MM.1S (cell line): ENCODE results near the gene PKP4.
"Not testable (repeated sequence)": the region's sequence is repeated elsewhere in the genome, so short reads cannot be mapped to it uniquely, and the experiment has no call there.

Source experiments
- DNase-seq: peaks from one replicate; pipeline ENCODE4 v3.0.0-alpha.2; 2015
- H2AFZ ChIP-seq: fragments of 300-600 bp; sonication (generic); 2 replicates; pipeline ENCODE4 v1.6.0; 2016; ENCODE audit warnings: antibody characterized with exemption, low read length
- H3F3A ChIP-seq: fragments of 300-600 bp; sonication (generic); 2 replicates; pipeline ENCODE4 v1.6.1; 2016; ENCODE audit warnings: mild to moderate bottlenecking, antibody characterized with exemption, low read length, moderate library complexity, mixed read lengths; ENCODE audit not compliant: insufficient read depth
- H3K27ac ChIP-seq: fragments of 300-600 bp; sonication (generic); 2 replicates; pipeline ENCODE4 v1.5.1; 2016; ENCODE audit warnings: mild to moderate bottlenecking, low read length
- H3K27me3 ChIP-seq: fragments of 300-600 bp; sonication (generic); replicated peaks from 2 replicates; pipeline ENCODE4 v1.6.0; 2016; ENCODE audit warnings: low read length; ENCODE audit not compliant: insufficient read depth
- H3K36me3 ChIP-seq: fragments of 300-600 bp; sonication (generic); replicated peaks from 2 replicates; pipeline ENCODE4 v1.6.1; 2016; ENCODE audit warnings: mild to moderate bottlenecking, low read length, mixed read lengths; ENCODE audit not compliant: insufficient read depth
- H3K4me1 ChIP-seq: fragments of 300-600 bp; sonication (generic); 2 replicates; pipeline ENCODE4 v1.6.1; 2016; ENCODE audit warnings: low read length, mixed read lengths
- H3K4me2 ChIP-seq: fragments of 300-600 bp; sonication (generic); 2 replicates; pipeline ENCODE4 v1.6.0; 2016; ENCODE audit warnings: low read depth, low read length
- H3K4me3 ChIP-seq: fragments of 300-600 bp; sonication (generic); 2 replicates; pipeline ENCODE4 v1.5.1; 2016; ENCODE audit warnings: low read length, mixed read lengths
- H3K79me2 ChIP-seq: fragments of 300-600 bp; sonication (generic); 2 replicates; pipeline ENCODE4 v1.6.1; 2016; ENCODE audit warnings: mixed run types, low read length, mixed read lengths
- H3K9ac ChIP-seq: fragments of 300-600 bp; sonication (generic); 2 replicates; pipeline ENCODE4 v1.6.1; 2016; ENCODE audit warnings: low read length, mixed read lengths
- H3K9me2 ChIP-seq: fragments of 300-600 bp; sonication (generic); replicated peaks from 2 replicates; pipeline ENCODE4 v1.6.1; 2016; ENCODE audit warnings: mild to moderate bottlenecking, low read length, mixed read lengths; ENCODE audit not compliant: insufficient read depth
- H3K9me3 ChIP-seq: fragments of 300-600 bp; sonication (generic); replicated peaks from 2 replicates; pipeline ENCODE4 v1.6.1; 2016; ENCODE audit warnings: mild to moderate bottlenecking, low read length, mixed read lengths; ENCODE audit not compliant: insufficient read depth
- H4K20me1 ChIP-seq: fragments of 300-600 bp; sonication (generic); 2 replicates; pipeline ENCODE4 v1.6.1; 2016; ENCODE audit warnings: mild to moderate bottlenecking, low read length, moderate library complexity, mixed read lengths; ENCODE audit not compliant: insufficient read depth
- CTCF ChIP-seq: fragments of 300-600 bp; sonication (generic); IDR thresholded peaks from 2 replicates; pipeline ENCODE4 v1.5.1; 2016; ENCODE audit warnings: antibody characterized with exemption, low read length, mixed read lengths
- EZH2 ChIP-seq: fragments of 300-600 bp; sonication (generic); optimal IDR thresholded peaks from 2 replicates; pipeline ENCODE3; 2017; ENCODE audit warnings: low read depth, mild to moderate bottlenecking, antibody characterized with exemption, low read length, mixed read lengths
- EZH2phosphoT487 ChIP-seq: fragments of 300-600 bp; sonication (generic); IDR thresholded peaks from 2 replicates; pipeline ENCODE4 v1.6.1; 2018; ENCODE audit warnings: antibody characterized with exemption, low read length

PKP4 gene

GRCh38 chr2:158699323-158699722, 242.6 kb downstream of the PKP4 start:
- Histone ChIP-seq H3K27me3 (no peaks in the 10 kb centered on the region), H3K4me1 (no peaks in the 10 kb centered on the region)

GRCh38 chr2:158701101-158701500, 244.3 kb downstream of the PKP4 start:
- Histone ChIP-seq H3K4me3 (no peak overlapping the region), H3K4me2 (no peak overlapping the region), H3K9me2 (no peaks in the 10 kb centered on the region), H3F3A (no peaks in the 10 kb centered on the region), H3K9me3 (no peaks in the 10 kb centered on the region), H2AFZ (no peak overlapping the region), H3K79me2 (no peaks in the 10 kb centered on the region), H3K4me1 (no peaks in the 10 kb centered on the region), H3K36me3 (no peaks in the 10 kb centered on the region), H3K9ac (no peak overlapping the region), H4K20me1 (no peaks in the 10 kb centered on the region), H3K27me3 (no peaks in the 10 kb centered on the region), H3K27ac (no peak overlapping the region)
- no peak for TF ChIP-seq EZH2
- no peak for TF ChIP-seq CTCF
- no peak for TF ChIP-seq EZH2phosphoT487
- DNase-seq = no peak

More at GRCh38 chr2:158699323-158699722, 242.6 kb downstream of the PKP4 start:
- H3K79me2 ChIP-seq = no peaks in the 10 kb centered on the region
- no peak overlapping the region for H3K4me2 ChIP-seq
- no peak for DNase-seq
- H3K9ac ChIP-seq = no peak overlapping the region
- no peaks in the 10 kb centered on the region for H3K36me3 ChIP-seq
- no peaks in the 10 kb centered on the region for H4K20me1 ChIP-seq
- no peak overlapping the region for H3K4me3 ChIP-seq
- H3K9me3 ChIP-seq = no peaks in the 10 kb centered on the region
- H2AFZ ChIP-seq = no peak overlapping the region
- no peak overlapping the region for H3K27ac ChIP-seq
- no peaks in the 10 kb centered on the region for H3F3A ChIP-seq
- no peaks in the 10 kb centered on the region for H3K9me2 ChIP-seq
- TF ChIP-seq CTCF (no peak), EZH2 (no peak), EZH2phosphoT487 (no peak)

- no peaks in the 10 kb centered on the region for H3K9me2 ChIP-seq
- no peaks in the 10 kb centered on the region for H3F3A ChIP-seq
- no peak overlapping the region for H2AFZ ChIP-seq
- H3K36me3 ChIP-seq = no peaks in the 10 kb centered on the region
- no peaks in the 10 kb centered on the region for H3K27me3 ChIP-seq
- no peaks in the 10 kb centered on the region for H3K79me2 ChIP-seq
- no peak overlapping the region for H3K4me3 ChIP-seq
- TF ChIP-seq CTCF (no peak), EZH2phosphoT487 (no peak), EZH2 (no peak)
- no peak overlapping the region for H3K9ac ChIP-seq
- no peaks in the 10 kb centered on the region for H3K9me3 ChIP-seq
- no peaks in the 10 kb centered on the region for H3K4me1 ChIP-seq
- no peak overlapping the region for H3K4me2 ChIP-seq
- no peak overlapping the region for H3K27ac ChIP-seq
- no peak for DNase-seq
- no peaks in the 10 kb centered on the region for H4K20me1 ChIP-seq
Observed at GRCh38 chr2:158702740-158703139, 246.0 kb downstream of the PKP4 start.

GRCh38 chr2:158704724-158705465, 248.1 kb downstream of the PKP4 start:
- H3F3A ChIP-seq, H3K9ac ChIP-seq, H3K9me3 ChIP-seq, H3K79me2 ChIP-seq, H3K4me2 ChIP-seq, DNase-seq, H3K4me1 ChIP-seq, H3K4me3 ChIP-seq, H3K27ac ChIP-seq, H4K20me1 ChIP-seq, H3K9me2 ChIP-seq, H3K27me3 ChIP-seq, H3K36me3 ChIP-seq, H2AFZ ChIP-seq: not testable (repeated sequence)
